AG10803 (cell line): Measurements from ENCODE around the gene NBPF20.
"Not testable (repeated sequence)": the region's sequence is repeated elsewhere in the genome, so short reads cannot be mapped to it uniquely, and the experiment has no call there.

Experiments used
- DNase-seq: peaks from one replicate; pipeline ENCODE4 v3.0.0; 2010; ENCODE audit warnings: low read depth
- H3K4me3 ChIP-seq: 2 replicates; pipeline ENCODE4 v1.5.1; 2011; ENCODE audit warnings: mild to moderate bottlenecking, low read length, control low read depth

NBPF20 gene

GRCh38 chr1:145431363-145432256, 6.2 kb upstream of the NBPF20 start:
- H3K4me3 ChIP-seq, DNase-seq: not testable (repeated sequence)

GRCh38 chr1:145430830-145431229, 5.4 kb upstream of the NBPF20 start:
- not testable (repeated sequence) for H3K4me3 ChIP-seq, DNase-seq

GRCh38 chr1:145429329-145429728, 3.9 kb upstream of the NBPF20 start:
- H3K4me3 ChIP-seq, DNase-seq: not testable (repeated sequence)

- DNase-seq, result peak; percentile 48
- peak overlapping the region; percentile 71 for H3K4me3 ChIP-seq
Measured at GRCh38 chr1:145424612-145425435, 579 bp downstream of the NBPF20 start.

- not testable (repeated sequence) for DNase-seq, H3K4me3 ChIP-seq
Measured at GRCh38 chr1:145415149-145415548, 10.3 kb downstream of the NBPF20 start.

- not testable (repeated sequence) for H3K4me3 ChIP-seq, DNase-seq
Measured at GRCh38 chr1:145407266-145407665, 18.1 kb downstream of the NBPF20 start.

- peak; percentile 42 for DNase-seq
- H3K4me3 ChIP-seq, result not testable (repeated sequence)
Measured at GRCh38 chr1:145404949-145405348, 20.5 kb downstream of the NBPF20 start.

- H3K4me3 ChIP-seq, DNase-seq: not testable (repeated sequence)
Measured at GRCh38 chr1:145400701-145401100, 24.7 kb downstream of the NBPF20 start.
